ENCODE measurements around the gene PTPRN2. TPM values are rescaled to one million over a fixed set of nuclear protein-coding genes. Genes with fewer than 3 reads are reported as not detected.

PTPRN2 gene
- total and polyA plus RNA-seq, 2 of the 13 experiments (the other 11 are each of a cell fraction or from before 2014, with no cell fraction given) = 2.5 to 24.2 TPM

- POLR2A ChIA-PET = no interaction called here
- H3K36me3 ChIP-seq (replicated peaks in 1 of 2; ENCODE audit: control insufficient read depth in 1 of 2, insufficient read depth in 2 of 2, low read length in 2 of 2) = no peaks in the 10 kb centered on the region
- no peaks in the 10 kb centered on the region for H3K27me3 ChIP-seq (ENCODE audit: control insufficient read depth in 1 of 2, insufficient read depth in 2 of 2, low read length in 2 of 2)
- in situ Hi-C loops (cut with HindIII; ENCODE audit: extremely low pct_ligation_motif_present, low pct_unique_long_range_greater_than_20kb) (no loop called here), intact Hi-C loops (cut with micrococcal nuclease; ENCODE audit: unreplicated experiment) (no loop called here)
- ATAC-seq = no peak
- DNase-seq (ENCODE audit: low spot score) = no peak
- FAIRE-seq = no peak
- H4K20me1 ChIP-seq (ENCODE audit: insufficient read depth, low read length) = no peaks in the 10 kb centered on the region; the same call in 1 of the 2 replicates
- H3K9ac ChIP-seq (ENCODE audit: insufficient read depth, low read depth, low read length) = no peak overlapping the region
- no peak overlapping the region for H3K27ac ChIP-seq (ENCODE audit: extremely low read length, insufficient read depth, low read length)
- H3K4me1 ChIP-seq (ENCODE audit: insufficient read depth, low read length) = peaks cover 31% of the 10 kb centered on the region
- H3K9me3 ChIP-seq (ENCODE audit: low read length) = no peaks in the 10 kb centered on the region
- 82% methylated on average over 29 of the region's 31 CpGs for WGBS (ENCODE audit: low lambda C conversion rate)
- no peak overlapping the region for H2AFZ ChIP-seq (ENCODE audit: low read length)
- no peaks in the 10 kb centered on the region for H3K79me2 ChIP-seq (ENCODE audit: insufficient read depth, low read length)
- no TSS peak for BruUV-seq (replicated peaks)
- CTCF ChIA-PET (ENCODE audit: low intra/inter-chr PET ratio, low total read pairs) = no interaction called here
- no peak overlapping the region for H3K4me3 ChIP-seq (replicated peaks in 1 of 3; ENCODE audit: insufficient read depth in 1 of 3, low read depth in 2 of 3, low read length in 3 of 3)
- TF ChIP-seq ZBTB38 (CRISPR knock-in tag; IDR thresholded peaks at IDR 0.05) (0 out of 2 replicates have a peak, but pooled peaks have one; percentile 8), ARID3A (IDR thresholded peaks at IDR 0.05; ENCODE audit: low read depth, low read length) (no peak)
- no peak overlapping the region; the same call in 1 of the 2 replicates for H3K4me2 ChIP-seq (ENCODE audit: low read depth, low read length)
These were observed 571.2 kb downstream of the PTPRN2 start for GRCh38 chr7:158016180-158017097.

GRCh38 chr7:158015403-158016179 lies 572.0 kb downstream of the PTPRN2 start:
- H2AFZ ChIP-seq (ENCODE audit: low read length) = no peak overlapping the region
- no peak overlapping the region for H3K9ac ChIP-seq (ENCODE audit: insufficient read depth, low read depth, low read length)
- DNase-seq (ENCODE audit: low spot score) (no peak), FAIRE-seq (no peak), ATAC-seq (peak; percentile 77)
- no peaks in the 10 kb centered on the region for H3K9me3 ChIP-seq (ENCODE audit: low read length)
- BruUV-seq (replicated peaks) = no TSS peak
- H4K20me1 ChIP-seq (ENCODE audit: insufficient read depth, low read length) = no peaks in the 10 kb centered on the region; the same call in 1 of the 2 replicates
- 57% methylated on average over 21 of the region's 21 CpGs for WGBS (ENCODE audit: low lambda C conversion rate)
- no peaks in the 10 kb centered on the region for H3K79me2 ChIP-seq (ENCODE audit: insufficient read depth, low read length)
- peak overlapping the region; percentile 57 for H3K4me2 ChIP-seq (ENCODE audit: low read depth, low read length)
- CTCF ChIA-PET (ENCODE audit: low intra/inter-chr PET ratio, low total read pairs) = no interaction called here
- POLR2A ChIA-PET = no interaction called here
- intact Hi-C loops (cut with micrococcal nuclease; ENCODE audit: unreplicated experiment) = no loop called here
- H3K36me3 ChIP-seq (replicated peaks in 1 of 2; ENCODE audit: control insufficient read depth in 1 of 2, insufficient read depth in 2 of 2, low read length in 2 of 2) = no peaks in the 10 kb centered on the region
- in situ Hi-C loops (cut with HindIII; ENCODE audit: extremely low pct_ligation_motif_present, low pct_unique_long_range_greater_than_20kb) = no loop called here
- H3K27ac ChIP-seq (ENCODE audit: extremely low read length, insufficient read depth, low read length) = no peak overlapping the region
- no peaks in the 10 kb centered on the region for H3K27me3 ChIP-seq (ENCODE audit: control insufficient read depth in 1 of 2, insufficient read depth in 2 of 2, low read length in 2 of 2)
- no peak overlapping the region for H3K4me3 ChIP-seq (replicated peaks in 1 of 3; ENCODE audit: insufficient read depth in 1 of 3, low read depth in 2 of 3, low read length in 3 of 3)
- peaks cover 31% of the 10 kb centered on the region for H3K4me1 ChIP-seq (ENCODE audit: insufficient read depth, low read length)
- no peak for TF ChIP-seq HMGXB3 (CRISPR knock-in tag; IDR thresholded peaks at IDR 0.05; ENCODE audit: borderline replicate concordance)
- no peak for TF ChIP-seq CREB1 (IDR thresholded peaks at IDR 0.05)
- no peak for TF ChIP-seq CREB1 (CRISPR knock-in tag; IDR thresholded peaks at IDR 0.05)
